Ascending aorta (tissue), 2 donors: Measurements from ENCODE around the gene GAB4. TPM values are rescaled to one million over a fixed set of nuclear protein-coding genes. Genes with fewer than 3 reads are reported as not detected.
"Not testable (repeated sequence)": the region's sequence is repeated elsewhere in the genome, so short reads cannot be mapped to it uniquely, and the experiment has no call there.

Source experiments
- DNase-seq, 2 donors: peaks; one replicate each; pipeline ENCODE4 v3.0.0-alpha.2; 2019; ENCODE audit warnings: low spot score in 2 of 2
- H3K27ac ChIP-seq, 2 donors: fragments of 200-600 bp; sonication (generic); one replicate each; pipeline ENCODE4 v1.5.1; 2016 to 2017; ENCODE audit warnings: mild to moderate bottlenecking in 1 of 2
- H3K27me3 ChIP-seq: fragments of 200-600 bp; sonication (generic); one replicate; pipeline ENCODE4 v1.5.1; 2017
- H3K36me3 ChIP-seq, 2 donors: fragments of 200-600 bp; sonication (generic); one replicate each; pipeline ENCODE4 v1.5.1; 2016
- H3K4me1 ChIP-seq, 2 donors: fragments of 200-600 bp; sonication (generic); one replicate each; pipeline ENCODE4 v1.5.1; 2016 to 2017; ENCODE audit warnings: mild to moderate bottlenecking in 1 of 2
- H3K4me3 ChIP-seq, 2 donors: fragments of 200-600 bp; sonication (generic); one replicate each; pipeline ENCODE4 v1.5.1; 2016 to 2017; ENCODE audit warnings: mild to moderate bottlenecking in 1 of 2
- H3K9me3 ChIP-seq, 2 donors: fragments of 200-600 bp; sonication (generic); one replicate each; pipeline ENCODE4 v1.5.1; 2016
- intact Hi-C: fragments of 100-400 bp; cut with DNase I; formaldehyde crosslinking; loops from one replicate; pipeline ENCODE4 v1.15.1; 2023
- total RNA-seq: library from RNA; depleted of rRNA; stranded (reverse); fragments of >200 nt; gene quantifications from one replicate; pipeline ENCODE4 v1.1.0, GENCODE V29; 2016
- TF ChIP-seq, protein P1 (sequence below), 3 experiments: fragments of 200-600 bp in 2 of 3; fragments of 450-650 bp in 1 of 3; sonication (generic) in 2 of 3; IDR thresholded peaks; one replicate each; pipeline ENCODE4 v1.5.1; 2016 to 2019; ENCODE audit warnings: antibody characterized with exemption in 3 of 3, mild to moderate bottlenecking in 1 of 3, moderate library complexity in 1 of 3

Gene GAB4
- total RNA-seq, 1 donor from 2014 or later = not detected

DNA sequence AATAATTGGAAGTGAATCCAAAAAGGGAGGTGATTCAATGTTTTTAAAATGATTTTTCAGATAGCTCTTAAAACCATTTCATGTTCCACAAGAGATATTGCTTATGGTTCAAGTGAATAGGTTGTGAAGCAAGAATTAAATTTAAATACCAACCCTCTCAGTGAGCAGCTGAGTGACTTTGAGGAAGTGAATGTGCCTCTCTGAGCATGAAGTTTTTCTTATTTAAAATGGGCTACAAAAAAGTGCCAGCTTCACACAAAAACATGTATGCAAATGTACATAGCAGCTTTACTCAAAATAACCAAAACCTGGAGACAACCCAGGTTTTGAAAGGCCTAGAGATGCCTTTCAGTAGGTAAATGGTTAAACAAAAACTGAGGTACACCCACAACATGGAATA, 35.5 kb upstream of the GAB4 start:
- Histone ChIP-seq H3K9me3 (no peaks in the 10 kb centered on the region), H3K36me3 (no peaks in the 10 kb centered on the region), H3K4me3 (no peak overlapping the region), H3K27me3 (no peaks in the 10 kb centered on the region), H3K4me1 (no peaks in the 10 kb centered on the region), H3K27ac (no peak overlapping the region)
- intact Hi-C loops = no loop called here
- TF ChIP-seq, protein P1, sequence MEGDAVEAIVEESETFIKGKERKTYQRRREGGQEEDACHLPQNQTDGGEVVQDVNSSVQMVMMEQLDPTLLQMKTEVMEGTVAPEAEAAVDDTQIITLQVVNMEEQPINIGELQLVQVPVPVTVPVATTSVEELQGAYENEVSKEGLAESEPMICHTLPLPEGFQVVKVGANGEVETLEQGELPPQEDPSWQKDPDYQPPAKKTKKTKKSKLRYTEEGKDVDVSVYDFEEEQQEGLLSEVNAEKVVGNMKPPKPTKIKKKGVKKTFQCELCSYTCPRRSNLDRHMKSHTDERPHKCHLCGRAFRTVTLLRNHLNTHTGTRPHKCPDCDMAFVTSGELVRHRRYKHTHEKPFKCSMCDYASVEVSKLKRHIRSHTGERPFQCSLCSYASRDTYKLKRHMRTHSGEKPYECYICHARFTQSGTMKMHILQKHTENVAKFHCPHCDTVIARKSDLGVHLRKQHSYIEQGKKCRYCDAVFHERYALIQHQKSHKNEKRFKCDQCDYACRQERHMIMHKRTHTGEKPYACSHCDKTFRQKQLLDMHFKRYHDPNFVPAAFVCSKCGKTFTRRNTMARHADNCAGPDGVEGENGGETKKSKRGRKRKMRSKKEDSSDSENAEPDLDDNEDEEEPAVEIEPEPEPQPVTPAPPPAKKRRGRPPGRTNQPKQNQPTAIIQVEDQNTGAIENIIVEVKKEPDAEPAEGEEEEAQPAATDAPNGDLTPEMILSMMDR (IDR thresholded peaks at IDR 0.05) = no peak
- DNase-seq = no peak

DNA sequence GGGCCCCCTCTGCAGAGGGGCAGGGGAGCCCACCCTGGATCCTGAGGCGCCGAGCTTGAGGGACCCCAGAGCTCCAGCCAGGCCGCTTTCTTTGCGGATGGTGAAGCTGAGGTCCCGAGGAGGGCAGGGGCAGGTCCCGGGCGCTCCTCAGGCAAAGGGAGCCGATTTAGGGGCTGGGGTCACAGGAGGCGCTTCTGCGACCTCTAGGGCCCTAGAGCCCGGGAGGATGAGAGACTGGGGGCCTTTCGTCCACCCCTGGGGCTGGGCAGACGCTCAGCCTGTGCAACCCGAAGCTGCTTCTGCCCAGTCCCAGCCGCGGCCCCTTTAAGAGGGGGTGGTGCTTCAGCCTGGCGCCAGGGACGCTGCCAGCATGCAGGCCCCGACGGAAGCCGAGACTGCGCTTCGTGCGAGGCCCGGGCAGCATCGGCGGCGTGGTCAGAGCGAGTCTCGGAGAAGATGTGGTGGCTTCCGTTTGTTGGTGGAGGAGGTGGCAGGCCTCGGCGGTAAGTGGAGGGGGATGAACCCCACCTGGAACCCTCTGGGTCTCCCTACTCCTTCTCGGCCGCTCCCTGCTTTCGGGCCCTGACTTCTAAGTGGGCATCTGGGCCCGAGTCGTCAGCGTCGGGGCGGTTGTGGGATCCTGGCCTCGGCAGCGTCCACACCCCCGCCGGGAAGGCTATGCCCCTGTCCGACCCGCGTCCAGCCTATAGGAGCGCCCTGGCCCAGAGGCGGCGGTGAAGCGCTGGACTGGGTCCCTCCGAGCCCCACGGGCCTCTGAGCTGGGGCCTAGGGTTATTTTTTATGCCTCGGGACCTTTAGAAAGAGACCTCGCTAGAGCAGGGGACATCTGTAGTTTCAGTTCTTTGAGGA, 29.1 kb upstream of the GAB4 start:
- H3K27ac ChIP-seq, DNase-seq, H3K27me3 ChIP-seq, H3K9me3 ChIP-seq, H3K36me3 ChIP-seq, H3K4me1 ChIP-seq, intact Hi-C loops: not testable (repeated sequence)
- H3K4me3 ChIP-seq = peak overlapping the region; percentile 36 to 49

DNA sequence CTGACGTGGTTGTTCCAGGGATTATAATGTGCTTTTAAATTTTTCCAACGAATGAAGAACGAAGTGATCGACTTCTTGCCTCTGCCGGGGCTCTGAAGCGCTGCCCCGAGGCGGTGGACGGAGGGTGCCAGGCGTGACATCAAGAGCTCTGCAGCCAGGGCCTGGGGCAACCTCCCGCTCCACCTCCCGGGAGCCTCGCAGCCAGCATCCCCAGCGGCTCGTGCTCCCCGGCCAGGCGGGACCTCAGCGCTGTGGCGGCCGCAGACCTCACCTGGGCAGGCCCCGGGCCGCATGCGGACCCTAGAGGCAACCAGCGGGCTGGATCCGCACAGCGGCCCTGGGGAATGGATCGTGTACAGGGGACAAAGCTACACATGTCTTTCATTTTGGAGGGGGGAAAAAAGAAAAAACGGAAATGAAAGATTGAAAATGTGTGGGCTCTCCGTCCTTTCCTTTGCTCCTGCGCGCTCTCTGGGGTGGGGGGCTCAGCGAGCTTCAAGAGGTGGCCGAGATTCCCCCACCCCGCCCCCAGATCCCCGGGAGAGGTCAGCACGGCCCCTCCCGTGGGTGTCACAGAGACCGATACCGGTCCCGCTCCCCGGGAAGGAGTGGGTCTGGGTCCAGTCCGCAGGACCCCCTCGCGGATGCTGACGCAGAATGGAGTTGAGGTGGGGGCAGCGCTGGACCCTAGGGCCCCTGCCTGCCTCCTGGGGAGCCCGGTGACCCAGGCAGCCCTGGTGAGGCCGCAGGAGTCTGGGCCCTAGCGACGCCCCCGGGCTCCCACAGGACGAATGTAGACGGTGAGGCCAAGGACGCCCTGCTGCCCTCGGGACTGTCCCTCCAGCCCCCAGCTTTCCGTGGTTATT, 28.2 kb upstream of the GAB4 start:
- H3K4me1 ChIP-seq, H3K27me3 ChIP-seq, H3K27ac ChIP-seq, DNase-seq, H3K36me3 ChIP-seq, intact Hi-C loops, H3K9me3 ChIP-seq: not testable (repeated sequence)
- H3K4me3 ChIP-seq = peak overlapping the region; percentile 36 to 49

DNA sequence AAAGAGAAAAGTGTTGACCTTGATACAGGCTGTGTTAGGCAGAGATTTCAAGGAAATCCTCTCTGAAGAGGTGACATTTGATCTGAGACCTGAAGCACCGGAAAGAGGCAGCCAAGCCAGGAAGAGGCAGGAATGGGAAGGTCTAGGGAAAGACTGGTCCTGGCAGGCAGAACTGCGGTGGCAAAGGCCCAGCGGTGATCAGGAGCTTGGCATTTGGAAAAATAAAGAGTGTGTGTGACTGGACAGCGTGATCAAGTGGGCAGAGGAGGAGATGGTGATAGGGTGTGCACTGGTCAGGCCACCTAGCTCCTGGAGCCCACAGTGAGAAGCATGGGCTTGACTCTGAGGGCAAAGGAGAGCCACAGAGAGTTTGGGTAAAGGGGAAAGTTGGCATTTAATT, 27.2 kb upstream of the GAB4 start:
- H3K4me1 ChIP-seq = no peaks in the 10 kb centered on the region
- no peak overlapping the region for H3K27ac ChIP-seq
- no peaks in the 10 kb centered on the region for H3K36me3 ChIP-seq
- intact Hi-C loops = no loop called here
- no peak for DNase-seq
- TF ChIP-seq, protein P1 (IDR thresholded peaks at IDR 0.05) = no peak
- no peaks in the 10 kb centered on the region for H3K9me3 ChIP-seq
- H3K4me3 ChIP-seq = no peak overlapping the region
- H3K27me3 ChIP-seq = no peaks in the 10 kb centered on the region

DNA sequence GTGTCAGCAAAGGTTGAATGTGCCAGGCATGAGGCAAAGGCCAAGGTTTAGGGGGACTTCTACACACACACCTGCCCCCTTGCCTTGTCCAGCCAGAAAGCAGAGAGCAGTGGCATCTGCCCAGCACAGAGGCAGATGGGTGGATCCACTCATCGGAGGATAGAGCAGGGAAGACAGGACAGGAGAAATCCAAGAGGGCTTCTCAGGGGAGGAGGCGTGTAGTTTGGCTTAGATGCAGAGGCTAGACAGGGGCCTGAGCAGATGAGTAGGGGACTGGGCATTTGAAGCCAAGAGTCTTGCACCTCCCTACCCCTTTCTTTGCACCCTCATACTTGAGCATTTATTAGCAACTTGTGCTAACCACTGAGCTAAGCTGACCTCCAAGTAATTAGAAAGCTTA, 26.5 kb upstream of the GAB4 start:
- intact Hi-C loops, H3K9me3 ChIP-seq, DNase-seq, H3K4me1 ChIP-seq, H3K4me3 ChIP-seq, H3K27me3 ChIP-seq, H3K27ac ChIP-seq, H3K36me3 ChIP-seq: not testable (repeated sequence)

DNA sequence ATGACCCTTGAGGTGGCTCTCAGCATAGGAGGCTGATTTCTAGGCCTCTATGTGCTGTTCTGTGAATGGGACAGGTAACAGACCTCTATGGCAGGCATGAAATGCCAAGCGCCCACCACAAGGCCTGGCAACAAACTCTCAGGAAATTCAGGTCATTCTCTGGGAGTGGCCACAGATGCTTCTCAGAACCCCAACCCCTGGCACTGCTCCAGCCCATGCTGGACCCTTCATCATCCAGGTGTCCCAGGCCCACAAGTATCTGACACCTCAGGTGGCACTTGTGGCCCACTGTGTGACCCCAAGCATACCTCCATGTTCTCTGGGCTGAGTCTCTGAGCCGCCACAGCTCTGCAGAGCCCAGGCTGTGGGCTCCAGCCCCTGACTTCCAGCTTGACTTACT, 24.3 kb upstream of the GAB4 start:
- H3K27ac ChIP-seq, H3K4me1 ChIP-seq, H3K9me3 ChIP-seq, intact Hi-C loops, H3K36me3 ChIP-seq, H3K27me3 ChIP-seq, H3K4me3 ChIP-seq, DNase-seq: not testable (repeated sequence)

DNA sequence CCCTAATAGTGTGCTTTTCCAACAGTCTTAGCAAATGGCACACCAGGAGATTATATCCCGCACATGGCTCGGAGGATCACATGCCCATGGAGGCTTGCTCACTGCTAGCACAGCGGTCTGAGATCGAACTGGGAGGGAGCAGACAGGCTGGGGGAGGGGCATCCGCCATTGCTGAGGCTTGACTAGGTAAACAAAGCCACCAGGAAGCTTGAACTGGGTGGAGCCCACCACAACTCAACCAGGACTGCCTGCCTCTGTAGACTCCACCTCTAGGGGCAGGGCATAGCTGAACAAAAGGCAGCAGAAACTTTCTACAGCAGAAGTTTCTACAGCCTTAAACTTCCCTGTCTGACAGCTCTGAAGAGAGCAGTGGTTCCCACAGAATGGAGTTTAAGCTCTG, 16.4 kb upstream of the GAB4 start:
- H3K36me3 ChIP-seq, intact Hi-C loops, DNase-seq, H3K4me1 ChIP-seq, H3K27me3 ChIP-seq, H3K27ac ChIP-seq, H3K4me3 ChIP-seq, H3K9me3 ChIP-seq: not testable (repeated sequence)

DNA sequence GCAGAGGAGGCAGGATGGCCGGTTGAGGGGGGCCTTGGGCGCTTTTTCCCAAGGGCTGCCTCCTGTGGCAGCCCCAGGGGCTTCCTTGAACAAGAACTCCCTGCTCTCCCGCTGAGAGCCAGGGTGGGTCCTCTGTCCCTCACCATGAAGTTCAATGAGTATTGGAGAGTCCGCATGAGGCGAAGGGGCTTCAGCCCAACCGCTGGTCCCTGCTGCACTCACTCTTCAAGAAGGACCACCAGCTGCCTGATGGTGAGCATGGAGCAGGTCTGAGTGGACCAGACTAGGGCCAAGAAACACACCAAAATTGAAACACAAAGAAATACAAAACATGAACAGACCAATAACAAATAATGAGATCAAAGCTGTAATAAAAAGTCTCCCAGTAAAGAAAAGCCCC, 7.5 kb upstream of the GAB4 start:
- DNase-seq, H3K27ac ChIP-seq, H3K4me1 ChIP-seq, H3K4me3 ChIP-seq, H3K9me3 ChIP-seq, intact Hi-C loops, H3K27me3 ChIP-seq, H3K36me3 ChIP-seq: not testable (repeated sequence)

DNA sequence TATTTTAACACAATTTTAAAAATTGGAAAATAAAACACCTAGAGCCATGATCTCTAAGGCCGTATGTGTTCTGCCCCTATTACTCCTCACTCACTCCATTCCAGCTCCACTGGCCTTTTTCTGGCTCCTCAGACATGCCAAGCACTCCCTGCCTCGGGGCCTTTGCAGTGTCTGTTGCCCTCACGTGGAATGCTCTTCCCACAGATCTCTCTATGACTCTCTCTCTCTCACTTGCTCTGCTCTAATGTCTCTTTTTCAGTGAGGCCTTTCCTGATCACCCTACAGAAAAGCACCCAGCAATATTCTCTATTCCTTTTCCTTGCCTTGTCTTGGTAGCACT, 6.0 kb upstream of the GAB4 start:
- H3K4me1 ChIP-seq, DNase-seq, H3K36me3 ChIP-seq, H3K9me3 ChIP-seq, H3K27ac ChIP-seq, H3K27me3 ChIP-seq, intact Hi-C loops, H3K4me3 ChIP-seq: not testable (repeated sequence)
